Kidney epithelial cell (primary cell): ENCODE results near the gene ACTL6B. TPM values are rescaled to one million over a fixed set of nuclear protein-coding genes. Genes with fewer than 3 reads are reported as not detected.

Source experiments
- DNase-seq: peaks from one replicate; pipeline ENCODE4 v3.0.0-alpha.2; 2010; ENCODE audit warnings: low read depth
- H3K27me3 ChIP-seq: 2 replicates; pipeline ENCODE4 v1.6.0; 2011; ENCODE audit warnings: low read length; ENCODE audit not compliant: control insufficient read depth, insufficient read depth
- H3K36me3 ChIP-seq: 2 replicates; pipeline ENCODE4 v1.5.1; 2011; ENCODE audit warnings: low read length; ENCODE audit not compliant: control insufficient read depth, insufficient read depth
- H3K4me3 ChIP-seq: 2 replicates; pipeline ENCODE4 v1.5.1; 2011; ENCODE audit warnings: low read depth, mild to moderate bottlenecking, control low read depth, low read length
- CTCF ChIP-seq: IDR thresholded peaks from 2 replicates; pipeline ENCODE4 v1.5.1; 2011; ENCODE audit warnings: mild to moderate bottlenecking, moderate library complexity, low read length, control low read depth, inconsistent platforms; ENCODE audit not compliant: insufficient read depth, poor library complexity, severe bottlenecking
- total RNA-seq: library from RNA; depleted of rRNA; stranded (reverse); fragments of >200 nt; gene quantifications from 2 replicates; pipeline ENCODE4 v1.2.3, GENCODE V29; 2015

The ACTL6B gene
- total RNA-seq, 1 donor from 2014 or later: not detected

- TF ChIP-seq CTCF: no peak
- no peak for DNase-seq
- Histone ChIP-seq H3K36me3 (peaks cover 5% of the 10 kb centered on the region), H3K27me3 (no peaks in the 10 kb centered on the region), H3K4me3 (no peak overlapping the region)
Observed at GRCh38 chr7:100684534-100685042, 28.3 kb upstream of the ACTL6B start.

- Histone ChIP-seq H3K36me3 (peaks cover 5% of the 10 kb centered on the region), H3K4me3 (no peak overlapping the region), H3K27me3 (no peaks in the 10 kb centered on the region)
- TF ChIP-seq CTCF: no peak
- DNase-seq: no peak
Observed at GRCh38 chr7:100683659-100684533, 27.6 kb upstream of the ACTL6B start.

DNA sequence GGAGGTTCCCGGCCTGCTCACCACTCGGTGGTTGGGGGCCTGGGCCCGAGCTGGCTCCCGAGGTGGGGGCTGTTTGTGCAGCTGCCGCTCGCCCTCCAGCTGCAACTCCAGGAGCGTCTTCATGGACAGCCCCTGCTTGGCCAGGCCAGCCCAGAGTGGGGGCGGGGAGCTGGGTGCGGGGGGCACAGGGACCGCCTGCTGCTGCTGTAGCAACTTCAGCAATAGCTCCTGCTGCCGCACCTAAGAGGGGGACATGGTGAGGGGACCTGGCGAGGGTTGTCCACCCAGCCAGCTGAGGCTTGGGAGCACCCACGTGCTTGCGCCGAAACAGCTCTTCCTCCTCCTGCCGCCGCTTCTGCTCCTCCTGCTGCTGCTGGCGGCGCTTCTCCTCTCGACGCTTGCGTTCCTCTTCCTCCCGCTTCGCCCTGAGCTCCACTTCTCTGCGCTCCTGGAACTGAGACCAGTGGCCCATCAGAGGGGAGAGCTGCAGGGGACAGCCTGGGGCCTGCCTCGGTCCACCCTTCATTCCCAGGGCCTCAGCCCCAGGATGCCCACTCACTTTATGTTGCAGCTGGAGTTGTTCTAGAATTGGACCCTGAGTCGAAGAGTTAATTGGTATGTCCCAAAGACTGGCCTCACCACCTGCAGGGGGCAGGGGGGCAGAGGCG lies 26.9 kb upstream of the ACTL6B start:
- TF ChIP-seq CTCF: no peak
- H3K27me3 ChIP-seq: no peaks in the 10 kb centered on the region
- H3K4me3 ChIP-seq: no peak overlapping the region
- H3K36me3 ChIP-seq: peaks cover 5% of the 10 kb centered on the region
- no peak for DNase-seq

DNA sequence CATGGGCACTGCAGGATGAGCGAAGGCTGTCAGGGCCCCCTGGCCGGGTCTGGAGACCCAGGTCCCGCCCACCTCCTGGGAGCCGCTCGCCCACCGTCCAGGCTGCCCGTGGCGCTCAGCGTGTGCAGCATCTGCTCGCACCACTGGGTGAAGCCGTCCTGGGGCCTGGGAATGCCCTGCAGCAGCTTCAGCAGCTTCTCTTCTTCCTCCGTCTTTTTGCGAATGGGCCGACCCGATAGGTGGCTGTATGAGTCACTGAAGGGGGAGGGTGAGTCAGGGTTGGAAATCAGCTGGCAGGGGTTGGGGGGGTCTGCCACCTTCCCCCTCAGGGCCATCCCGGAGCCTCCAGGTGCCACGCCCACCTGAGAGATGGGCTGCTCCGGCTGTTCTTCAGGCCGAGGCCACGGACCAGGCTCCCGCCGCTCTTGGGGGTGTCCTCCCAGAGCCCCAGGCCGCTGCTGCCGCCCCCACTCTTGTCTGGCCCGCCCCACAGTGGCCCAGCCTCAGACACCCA lies 26.0 kb upstream of the ACTL6B start:
- no peaks in the 10 kb centered on the region for H3K27me3 ChIP-seq
- DNase-seq: no peak
- H3K36me3 ChIP-seq: peaks cover 5% of the 10 kb centered on the region
- no peak overlapping the region for H3K4me3 ChIP-seq
- TF ChIP-seq CTCF: no peak

- Histone ChIP-seq H3K36me3 (peaks cover 7% of the 10 kb centered on the region), H3K27me3 (no peaks in the 10 kb centered on the region), H3K4me3 (no peak overlapping the region)
- DNase-seq: no peak
- no peak for TF ChIP-seq CTCF
Observed at GRCh38 chr7:100681491-100682227, 25.4 kb upstream of the ACTL6B start.
